ENCODE measurements around the gene AEN.
"Not testable (repeated sequence)": the region's sequence is repeated elsewhere in the genome, so short reads cannot be mapped to it uniquely, and the experiment has no call there.

The AEN gene

GRCh38 chr15:88630798-88631463 is 9.8 kb downstream of the AEN start:
- DNase-seq (ENCODE audit: low spot score): no peak

GRCh38 chr15:88631464-88632028 is 10.4 kb downstream of the AEN start:
- no peak for DNase-seq (ENCODE audit: low spot score)

DNA sequence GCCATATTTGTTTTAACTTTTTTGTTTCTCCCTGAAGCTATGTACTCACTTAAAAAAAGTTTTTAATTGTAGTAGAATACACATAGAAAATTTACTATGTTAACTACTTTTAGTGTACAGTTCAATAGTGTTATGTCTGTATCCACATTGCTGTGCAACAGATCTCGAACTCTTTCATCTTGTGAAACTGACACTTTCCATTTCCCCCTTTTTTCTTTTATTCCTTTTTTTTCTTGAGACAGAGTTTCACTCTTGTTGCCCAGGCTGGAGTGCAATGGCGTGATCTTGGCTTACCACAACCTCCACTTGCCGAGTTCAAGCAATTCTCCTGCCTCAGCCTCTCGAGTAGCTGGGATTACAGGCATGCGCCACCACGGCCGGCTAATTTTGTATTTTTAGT is 11.7 kb downstream of the AEN start:
- not testable (repeated sequence) for DNase-seq (ENCODE audit: low spot score)

GRCh38 chr15:88634449-88634848 is 13.3 kb downstream of the AEN start:
- DNase-seq (ENCODE audit: low spot score): no peak

DNA sequence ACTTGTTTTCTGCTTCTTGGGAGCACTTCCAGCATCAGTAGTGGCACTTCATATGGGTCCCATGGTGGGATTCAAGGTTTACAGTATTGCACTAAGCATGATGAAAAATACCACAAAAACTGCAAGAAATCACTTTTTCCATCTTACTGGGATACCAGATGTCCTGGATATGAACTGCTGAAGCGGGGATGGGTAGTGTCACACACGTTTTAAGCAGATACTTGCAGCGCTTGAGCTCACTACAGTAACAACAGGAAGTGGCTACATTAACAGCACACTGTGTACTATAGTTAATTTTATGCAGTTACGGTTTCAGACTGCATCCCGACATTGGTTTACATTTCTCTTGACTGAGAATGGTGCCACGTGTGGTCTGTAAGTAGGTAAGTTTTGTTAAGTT is 14.2 kb downstream of the AEN start:
- no peak for DNase-seq (ENCODE audit: low spot score)

- no peak for DNase-seq (ENCODE audit: low spot score)
Measured at GRCh38 chr15:88636050-88636449, 14.9 kb downstream of the AEN start.

GRCh38 chr15:88636654-88637053 is 15.5 kb downstream of the AEN start:
- no peak for DNase-seq (ENCODE audit: low spot score)

GRCh38 chr15:88637436-88637835 is 16.3 kb downstream of the AEN start:
- DNase-seq (ENCODE audit: low spot score): no peak

- DNase-seq (ENCODE audit: low spot score): no peak
Measured at GRCh38 chr15:88637841-88638625, 16.9 kb downstream of the AEN start.

DNA sequence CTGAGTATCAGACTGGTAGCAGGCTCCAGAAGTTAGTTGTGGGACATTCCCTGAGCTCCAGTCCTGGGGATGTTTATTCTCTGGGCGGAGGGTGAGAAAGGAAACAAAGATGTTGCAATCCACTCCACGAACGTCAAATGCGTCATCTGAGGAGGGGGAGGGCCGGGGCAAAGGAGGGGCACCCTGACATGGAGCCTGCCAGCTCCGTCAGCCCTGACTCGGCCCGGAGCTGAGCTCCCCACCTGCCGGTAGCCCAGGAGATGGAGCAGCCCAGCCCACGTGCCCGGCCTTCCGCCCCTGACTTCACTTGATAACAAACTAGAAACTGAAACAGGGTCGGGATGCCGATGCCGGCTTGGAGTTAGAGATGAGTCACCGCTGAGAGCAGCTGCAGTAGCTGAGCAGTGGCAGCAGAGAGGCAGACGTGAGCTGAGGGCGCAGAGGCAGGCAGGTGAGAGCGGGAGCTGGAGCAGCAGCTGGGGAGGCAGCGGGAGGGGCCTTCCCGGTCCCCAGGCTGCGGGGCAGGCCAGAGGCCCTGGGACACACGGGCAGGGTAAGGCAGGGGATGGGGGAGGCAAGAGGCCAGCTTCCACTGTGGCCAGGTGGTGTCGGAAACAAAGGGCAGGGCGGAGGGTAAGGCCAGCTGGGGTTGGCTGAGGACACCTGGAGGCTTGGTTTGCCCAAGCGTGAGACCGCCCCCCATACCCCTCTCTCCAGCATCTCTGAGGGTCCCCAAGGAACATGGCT is 17.7 kb downstream of the AEN start, which contains the start of gene ISG20:
Gene ISG20, plus strand, starts transcription at position 391 of the 747 bp plus-strand sequence. Its CDS starts 351 bp downstream, at position 742.
- peak; percentile 95 for DNase-seq (ENCODE audit: low spot score)

DNA sequence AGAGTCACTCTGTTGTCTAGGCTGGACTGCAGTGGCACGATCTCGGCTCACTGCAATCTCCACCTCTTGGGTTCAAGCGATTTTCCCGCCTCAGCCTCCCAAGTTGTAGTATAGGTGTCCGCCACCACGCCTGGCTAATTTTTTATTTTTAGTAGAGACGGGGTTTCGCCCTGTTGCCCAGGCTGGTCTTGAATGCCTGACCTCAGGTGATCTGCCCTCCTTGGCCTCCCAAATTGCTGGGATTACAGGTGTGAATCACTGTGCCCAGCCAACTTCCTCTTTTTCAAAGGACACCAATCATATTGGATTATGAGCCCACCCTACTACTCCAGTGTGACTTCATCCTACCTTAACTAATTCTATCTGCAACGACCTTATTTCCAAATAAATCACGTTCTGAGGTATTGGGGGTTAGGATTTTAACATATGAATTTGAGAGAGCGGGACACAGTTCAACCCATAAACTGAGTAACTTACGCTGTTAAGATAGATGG is 20.9 kb downstream of the AEN start:
- no peak for DNase-seq (ENCODE audit: low spot score)

- DNase-seq (ENCODE audit: low spot score): not testable (repeated sequence)
Measured at GRCh38 chr15:88642514-88642913, 21.4 kb downstream of the AEN start.

GRCh38 chr15:88644741-88645140 is 23.6 kb downstream of the AEN start:
- no peak for DNase-seq (ENCODE audit: low spot score)

- no peak for DNase-seq (ENCODE audit: low spot score)
Measured at GRCh38 chr15:88645171-88646087, 24.3 kb downstream of the AEN start.

DNA sequence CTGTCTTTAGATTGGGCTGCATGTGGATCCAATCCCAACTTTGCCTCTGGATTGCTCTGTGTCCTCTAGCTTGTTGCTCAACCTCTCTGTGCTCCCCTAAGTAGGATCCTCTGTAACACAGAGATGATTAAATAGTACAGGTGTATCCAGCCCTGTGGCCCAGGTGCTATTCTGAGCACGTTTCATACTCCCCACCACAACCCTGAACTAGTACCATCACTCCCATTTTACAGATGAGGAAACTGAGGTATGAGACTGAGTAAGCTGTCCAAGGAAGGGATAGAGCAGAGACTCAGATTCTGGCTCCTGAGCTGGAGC is 24.9 kb downstream of the AEN start:
- no peak for DNase-seq (ENCODE audit: low spot score)

- no peak for DNase-seq (ENCODE audit: low spot score)
Measured at GRCh38 chr15:88646951-88647350, 25.8 kb downstream of the AEN start.

GRCh38 chr15:88647351-88648105 is 26.4 kb downstream of the AEN start:
- no peak for DNase-seq (ENCODE audit: low spot score)

- DNase-seq (ENCODE audit: low spot score): no peak
Measured at GRCh38 chr15:88648357-88649214, 27.4 kb downstream of the AEN start.

DNA sequence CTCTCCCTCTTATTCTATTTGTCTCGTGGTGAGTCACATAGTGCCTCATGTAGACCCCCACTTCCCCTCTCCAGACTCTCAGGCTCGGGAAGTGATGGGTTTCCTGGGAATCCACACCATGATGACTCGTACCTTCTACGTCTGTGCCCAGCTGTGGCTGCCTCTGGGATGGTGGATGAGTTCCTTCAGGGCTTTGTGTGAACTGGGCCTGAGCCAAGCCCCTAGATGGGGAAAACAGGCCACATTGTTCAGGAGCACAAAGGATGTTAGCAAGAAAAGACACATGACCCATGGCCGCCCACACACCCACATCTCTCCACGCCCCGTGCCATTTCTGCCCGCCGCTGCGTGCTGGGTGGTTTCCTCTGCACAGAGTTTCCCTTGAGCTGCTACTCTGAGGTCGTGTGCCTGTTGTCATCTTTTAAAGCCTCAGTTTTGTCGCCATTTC is 28.2 kb downstream of the AEN start:
- peak; percentile 52 for DNase-seq (ENCODE audit: low spot score)

Measured in GM03348 (cell line).